HuH-7 (cell line): ENCODE measurements around the gene RADIL.
A peak's percentile ranks its signal among the peaks of the same experiment; 100 is the strongest.
"Not testable (repeated sequence)": the region's sequence is repeated elsewhere in the genome, so short reads cannot be mapped to it uniquely, and the experiment has no call there.

Experiments used
- DNase-seq: peaks from one replicate; pipeline ENCODE4 v3.0.0; 2011; ENCODE audit warnings: low spot score

The RADIL gene

DNA sequence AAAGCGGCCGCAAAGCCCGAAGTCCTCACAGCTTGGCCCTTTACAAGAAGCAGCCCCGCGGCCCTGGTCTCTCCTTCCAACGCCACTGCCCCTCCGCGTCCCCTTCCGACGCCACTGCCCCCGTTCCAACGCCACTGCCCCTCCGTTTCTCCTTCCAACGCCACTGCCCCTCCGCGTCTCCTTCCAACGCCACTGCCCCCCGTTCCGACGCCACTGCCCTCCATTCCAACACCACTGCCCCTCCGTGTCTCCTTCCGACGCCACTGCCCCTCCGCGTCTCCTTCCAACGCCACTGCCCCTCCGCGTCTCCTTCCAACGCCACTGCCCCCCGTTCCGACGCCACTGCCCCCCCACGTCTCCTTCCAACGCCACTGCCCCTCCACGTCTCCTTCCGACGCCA, 75.0 kb downstream of the RADIL start:
- DNase-seq, result no peak

DNA sequence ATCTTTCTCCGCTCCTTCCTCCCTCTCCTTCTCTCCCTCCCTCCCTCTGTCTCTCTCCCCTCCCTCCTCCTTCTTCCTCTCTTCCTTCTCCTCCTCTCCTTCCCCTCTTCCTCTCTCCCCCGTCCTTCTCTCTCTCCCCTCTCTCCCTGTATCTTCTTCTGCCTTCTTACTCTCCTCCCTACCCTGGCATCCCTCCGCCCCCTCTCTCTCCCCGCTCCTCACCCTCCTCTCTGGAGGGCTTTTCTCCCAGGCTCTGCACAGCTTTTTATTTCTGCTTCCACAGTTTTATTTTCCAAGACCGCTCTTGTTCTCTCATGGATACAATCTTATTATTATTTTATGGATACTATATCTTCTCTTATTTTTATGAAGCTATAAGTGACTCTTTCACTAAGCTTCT, 75.5 kb downstream of the RADIL start:
- no peak for DNase-seq

DNA sequence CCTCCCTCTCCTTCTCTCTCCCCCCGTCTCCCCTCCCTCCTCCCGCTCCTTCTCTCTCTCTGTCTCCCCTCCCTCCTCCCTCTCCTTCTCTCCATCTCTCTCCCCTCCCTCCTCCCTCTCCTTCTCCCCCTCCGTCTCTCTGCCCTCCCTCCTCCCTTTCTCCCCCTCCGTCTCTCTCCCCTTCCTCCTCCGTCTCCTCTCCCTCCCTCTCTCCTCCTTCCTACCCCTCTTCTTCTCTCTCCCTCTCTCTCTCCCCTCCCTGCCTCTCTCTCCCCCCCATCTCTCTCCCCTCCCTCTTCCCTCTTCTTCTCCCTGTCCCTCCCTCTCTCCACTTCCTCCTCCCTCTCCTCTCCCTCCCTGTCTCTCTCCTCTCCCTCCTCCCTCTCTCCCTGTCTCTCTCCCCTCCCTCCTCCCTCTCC, 75.9 kb downstream of the RADIL start:
- no peak for DNase-seq

DNA sequence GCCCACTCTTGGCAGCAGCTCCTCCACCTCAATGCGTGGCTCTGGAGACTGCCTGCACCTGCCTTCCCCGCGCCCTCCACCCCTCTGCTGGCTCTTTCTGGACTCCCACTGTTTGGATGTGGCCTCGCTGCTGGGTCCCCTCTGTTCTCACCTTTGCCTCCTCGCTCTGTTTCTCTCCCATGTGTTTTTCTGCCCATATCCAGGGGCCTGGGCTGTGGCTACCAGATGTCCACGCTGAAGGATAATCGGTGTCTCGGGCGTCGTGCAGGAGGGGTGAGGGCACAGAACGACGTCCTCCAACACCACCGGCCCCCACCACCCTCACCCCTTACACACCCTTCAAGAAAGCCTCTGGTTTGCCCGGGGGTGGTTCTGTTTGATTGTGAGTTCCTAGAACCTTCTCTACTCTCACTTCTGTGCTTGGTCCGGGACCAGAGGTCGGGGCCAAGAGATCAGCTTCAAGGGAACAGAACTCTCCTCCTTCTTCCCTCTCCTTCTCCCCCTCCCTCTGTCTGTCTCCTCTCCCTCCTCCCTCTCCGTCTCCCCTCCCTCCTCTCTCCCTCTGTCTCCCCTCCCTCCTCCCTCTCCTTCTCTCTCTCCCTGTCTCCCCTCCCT, 76.4 kb downstream of the RADIL start:
- no peak for DNase-seq

DNA sequence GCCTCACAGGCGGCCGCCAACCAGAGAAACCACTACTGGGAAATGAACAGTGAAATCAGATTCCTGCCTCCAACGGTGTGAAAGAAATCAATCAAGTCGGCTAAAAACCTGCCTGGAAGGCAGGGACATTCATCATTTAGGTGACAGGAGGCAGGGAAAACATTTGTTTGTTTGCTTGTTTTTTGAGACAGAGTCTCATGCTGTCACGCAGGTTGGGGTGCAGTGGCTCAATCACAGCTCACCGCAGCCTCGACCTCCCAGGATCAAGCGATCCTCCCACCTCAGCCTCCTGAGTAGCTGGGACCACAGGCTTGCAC, 77.6 kb downstream of the RADIL start:
- no peak for DNase-seq

DNA sequence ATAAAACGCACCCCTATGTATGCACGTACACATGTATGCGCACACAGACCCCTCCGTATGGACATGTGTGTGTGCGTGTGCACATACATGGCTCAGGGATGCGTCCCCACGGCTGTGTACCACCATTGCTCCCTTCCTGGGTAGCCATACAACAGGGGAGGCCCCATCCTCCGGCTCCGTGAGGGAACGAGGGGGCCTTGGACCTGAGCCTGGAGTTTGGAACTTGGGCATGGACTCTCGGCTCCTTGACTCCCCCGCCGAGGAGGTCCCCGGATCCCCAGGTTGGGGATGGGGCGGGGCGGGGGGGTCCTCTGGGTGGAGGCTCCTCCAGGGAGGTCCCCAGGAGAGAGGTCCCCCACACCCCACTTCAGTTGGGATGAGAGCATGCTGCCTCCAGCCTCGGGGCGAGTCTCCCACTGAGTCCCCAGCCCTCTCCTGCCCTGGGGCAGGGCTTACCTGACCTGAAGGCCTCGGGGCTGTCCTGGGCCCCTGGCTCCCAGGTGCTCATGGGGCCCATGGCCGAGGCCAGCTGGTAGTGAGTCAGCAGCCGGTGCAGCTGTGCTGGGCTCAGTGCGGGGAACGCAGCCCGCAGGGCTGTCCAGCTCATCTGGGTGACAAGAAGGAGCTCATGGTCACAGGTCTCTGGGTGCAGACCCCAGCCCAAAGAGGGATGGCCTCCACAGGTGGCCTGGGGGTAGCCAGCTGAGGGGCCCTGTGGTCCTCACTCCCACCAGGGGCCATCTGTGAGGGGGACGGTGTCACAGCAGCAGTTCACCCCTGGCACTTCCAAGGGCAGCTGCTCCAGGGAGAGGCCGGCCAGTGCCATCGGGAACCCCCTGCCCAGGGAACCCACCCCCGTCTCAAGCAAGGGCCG, 78.2 kb downstream of the RADIL start:
- DNase-seq, result no peak

DNA sequence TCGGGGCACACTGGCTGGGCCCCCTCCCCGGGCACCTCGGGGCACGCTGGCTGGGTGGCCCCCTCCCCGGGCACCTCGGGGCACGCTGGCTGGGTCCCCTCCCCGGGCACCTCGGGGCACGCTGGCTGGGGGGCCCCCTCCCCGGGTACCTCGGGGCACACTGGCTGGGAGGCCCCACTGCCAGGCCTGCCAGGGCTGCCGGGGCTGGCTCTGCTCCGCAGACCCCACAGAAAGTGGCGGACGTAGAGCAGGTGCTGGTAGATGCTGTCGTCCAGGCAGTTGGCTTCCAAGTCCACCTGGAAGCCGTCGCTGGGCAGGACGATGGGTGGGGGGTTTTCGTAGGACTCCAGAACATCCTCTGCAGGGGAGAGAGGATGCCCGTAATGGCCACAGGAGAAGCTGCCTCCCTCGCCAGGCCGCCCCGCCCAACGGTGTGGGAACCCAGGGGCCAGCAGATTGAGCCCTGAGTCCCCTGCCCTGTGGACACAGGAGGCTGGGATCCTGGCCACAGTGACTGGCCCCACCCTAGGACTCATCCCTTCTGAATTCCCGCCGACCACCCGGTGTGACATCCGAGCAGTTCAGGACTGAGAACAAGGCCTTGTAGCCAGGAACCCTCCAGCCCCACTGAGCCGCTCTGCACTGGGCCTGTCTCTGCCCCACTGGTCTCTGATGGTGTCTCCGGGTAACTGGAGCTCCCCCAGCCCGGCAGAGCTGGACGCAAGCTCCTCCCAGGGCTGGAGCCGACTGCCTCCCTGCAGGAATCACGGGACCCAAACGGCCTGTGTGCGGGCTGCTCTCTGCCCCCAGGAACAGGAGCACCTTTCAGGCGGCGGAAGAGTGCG, 79.9 kb downstream of the RADIL start:
- no peak for DNase-seq

DNA sequence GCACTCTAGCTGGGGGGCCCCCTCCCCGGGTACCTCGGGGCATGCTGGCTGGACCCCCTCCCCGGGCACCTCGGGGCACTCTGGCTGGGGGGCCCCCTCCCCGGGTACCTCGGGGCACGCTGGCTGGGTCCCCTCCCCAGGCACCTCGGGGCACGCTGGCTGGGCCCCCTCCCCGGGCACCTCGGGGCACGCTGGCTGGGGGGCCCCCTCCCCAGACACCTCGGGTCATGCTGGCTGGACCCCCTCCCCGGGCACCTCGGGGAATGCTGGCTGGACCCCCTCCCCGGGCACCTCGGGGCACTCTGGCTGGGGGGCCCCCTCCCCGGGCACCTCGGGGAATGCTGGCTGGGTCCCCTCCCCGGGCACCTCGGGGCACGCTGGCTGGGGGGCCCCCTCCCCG, 80.9 kb downstream of the RADIL start:
- not testable (repeated sequence) for DNase-seq

DNA sequence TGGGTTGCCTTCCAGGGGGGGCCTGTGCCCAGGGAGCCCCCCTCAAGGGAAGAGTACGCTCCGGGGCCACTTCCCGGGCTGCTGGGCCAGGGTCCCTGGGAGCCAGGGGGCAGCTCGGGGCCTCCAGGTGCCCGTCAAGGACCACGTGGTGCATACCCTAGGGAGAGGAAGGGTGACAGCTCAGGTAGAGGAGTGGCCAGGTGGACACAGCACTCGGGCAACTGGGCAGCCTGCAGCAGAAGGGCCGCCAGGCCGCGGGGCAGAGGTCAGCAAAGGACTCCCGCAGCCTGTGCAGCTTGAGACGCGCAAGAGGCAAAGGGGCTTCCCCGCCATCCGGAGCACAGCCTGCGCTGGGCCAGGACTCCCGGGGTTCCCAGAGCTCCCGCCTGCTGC, 81.7 kb downstream of the RADIL start:
- DNase-seq, result no peak

DNA sequence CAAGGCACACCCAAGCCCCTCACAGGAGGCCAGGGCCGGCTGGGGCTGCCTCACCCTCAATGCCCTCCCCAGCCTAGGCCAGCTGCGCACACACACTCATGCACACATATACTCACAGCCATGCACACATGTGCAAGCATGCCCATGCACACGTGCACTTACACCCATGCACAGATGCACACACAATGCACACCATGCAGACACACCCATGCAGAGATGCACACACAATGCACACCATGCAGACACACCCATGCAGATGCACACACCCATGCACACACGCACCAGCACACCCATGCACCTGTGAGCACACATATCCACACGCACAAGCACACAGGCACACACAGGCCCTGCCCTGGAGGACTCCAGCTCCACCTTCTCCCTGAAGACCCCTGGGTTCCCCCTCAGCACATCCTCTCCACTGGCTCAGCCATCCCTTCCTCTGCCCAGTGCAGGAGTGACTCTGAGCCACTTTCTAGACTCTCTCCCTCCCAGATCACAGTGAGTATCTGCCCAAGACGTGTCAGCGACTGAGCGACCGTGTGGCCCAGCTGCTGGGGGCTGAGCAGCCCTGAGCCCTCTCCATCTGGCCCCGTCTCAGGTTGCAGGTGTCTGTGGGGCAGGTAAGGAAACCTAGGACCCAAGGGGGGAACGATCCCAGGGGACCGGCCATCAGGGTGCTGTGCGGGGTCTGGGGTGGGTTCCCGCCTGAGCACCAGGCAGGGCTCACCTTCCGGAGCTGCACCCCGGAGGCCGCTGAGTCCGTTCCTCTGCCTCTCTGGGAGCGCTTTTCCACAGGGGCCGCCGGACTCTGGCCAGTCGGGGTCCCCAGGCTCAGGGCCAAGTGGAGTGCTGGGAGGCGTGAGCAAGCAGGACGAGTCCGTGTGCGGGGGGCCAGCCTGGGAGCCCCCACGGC, 82.3 kb downstream of the RADIL start:
- no peak for DNase-seq

DNA sequence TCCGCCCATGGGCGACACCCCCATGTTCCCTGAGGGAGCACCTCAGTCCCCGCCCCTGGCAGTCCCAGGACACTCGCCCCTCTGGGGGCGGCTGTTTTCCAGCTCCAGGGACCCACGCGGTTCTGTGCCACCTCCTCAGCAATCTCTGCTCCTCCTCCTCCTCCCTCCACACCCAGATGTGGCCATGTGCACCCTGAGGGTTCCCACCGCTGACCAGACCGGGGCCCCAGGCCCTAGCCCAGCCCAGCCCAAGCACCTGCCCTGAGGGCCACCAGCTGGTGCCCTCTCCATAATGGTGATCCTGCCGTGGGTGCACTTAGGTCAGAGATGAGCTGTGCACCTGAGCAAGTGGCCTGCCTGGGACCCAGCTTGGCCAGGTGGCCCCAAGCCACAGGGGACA, 83.0 kb downstream of the RADIL start:
- DNase-seq, result no peak

DNA sequence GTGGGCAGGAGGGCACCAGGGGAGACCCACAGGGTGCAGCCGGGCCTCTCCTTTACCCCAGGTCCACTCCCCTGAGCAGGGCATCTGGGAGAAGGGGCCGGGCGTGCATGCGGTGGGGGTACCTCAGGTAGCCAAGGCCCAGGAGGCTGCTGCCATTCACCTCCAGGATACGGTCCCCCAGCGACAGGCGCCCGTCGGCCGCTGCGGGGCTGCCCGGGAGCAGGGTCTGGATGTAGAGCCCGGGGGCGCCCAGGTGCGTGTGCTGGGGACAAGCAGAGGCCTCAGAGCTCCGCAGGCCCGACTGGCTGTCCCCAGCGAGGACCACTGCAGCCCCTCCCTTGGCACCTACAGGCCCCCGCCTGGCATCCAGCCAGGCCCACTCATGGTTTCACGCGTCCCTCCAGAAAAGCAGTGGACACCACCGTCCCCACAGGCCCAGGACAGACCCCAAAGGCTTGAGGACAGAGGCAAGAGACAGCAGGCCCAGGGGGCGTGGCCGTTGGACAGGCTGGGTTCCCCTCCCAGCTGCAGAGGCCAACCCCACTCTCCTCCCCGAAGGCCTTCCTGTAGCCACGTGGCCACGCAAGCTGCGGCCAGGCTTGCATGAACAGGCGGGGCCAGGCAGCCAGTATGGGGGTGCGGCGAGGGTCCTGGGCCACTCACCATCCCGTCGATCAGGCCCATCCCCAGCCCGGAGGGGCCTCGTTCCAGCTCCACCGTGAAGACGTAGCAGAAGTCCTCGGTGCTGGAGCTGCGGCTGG, 83.8 kb downstream of the RADIL start:
- no peak for DNase-seq

DNA sequence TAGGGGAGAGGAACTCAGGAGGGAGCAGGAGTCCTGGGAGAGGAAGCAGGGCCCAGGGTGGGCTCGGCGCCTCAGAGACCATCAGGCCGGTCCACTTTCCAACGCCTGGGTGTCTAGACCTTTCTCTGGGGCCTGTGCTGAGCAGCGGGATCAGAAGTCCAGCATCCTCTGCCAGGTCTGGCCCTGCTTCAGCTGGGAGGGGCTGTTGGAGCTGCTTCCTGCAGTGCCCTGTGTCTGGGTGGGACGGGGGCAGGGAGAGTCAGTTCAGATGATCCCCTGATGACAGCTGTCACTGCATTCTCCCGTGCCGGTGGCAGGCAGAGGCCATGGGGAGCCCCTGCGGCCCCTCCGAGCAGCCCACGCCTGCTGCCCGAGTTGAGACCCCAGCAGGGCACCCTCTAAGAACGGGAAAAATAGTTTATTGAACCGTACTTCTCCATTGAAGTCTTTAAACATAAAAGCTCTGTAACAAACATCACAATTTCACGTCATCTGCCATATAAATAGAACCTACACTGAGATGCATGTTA, 84.7 kb downstream of the RADIL start:
- DNase-seq, result no peak

DNA sequence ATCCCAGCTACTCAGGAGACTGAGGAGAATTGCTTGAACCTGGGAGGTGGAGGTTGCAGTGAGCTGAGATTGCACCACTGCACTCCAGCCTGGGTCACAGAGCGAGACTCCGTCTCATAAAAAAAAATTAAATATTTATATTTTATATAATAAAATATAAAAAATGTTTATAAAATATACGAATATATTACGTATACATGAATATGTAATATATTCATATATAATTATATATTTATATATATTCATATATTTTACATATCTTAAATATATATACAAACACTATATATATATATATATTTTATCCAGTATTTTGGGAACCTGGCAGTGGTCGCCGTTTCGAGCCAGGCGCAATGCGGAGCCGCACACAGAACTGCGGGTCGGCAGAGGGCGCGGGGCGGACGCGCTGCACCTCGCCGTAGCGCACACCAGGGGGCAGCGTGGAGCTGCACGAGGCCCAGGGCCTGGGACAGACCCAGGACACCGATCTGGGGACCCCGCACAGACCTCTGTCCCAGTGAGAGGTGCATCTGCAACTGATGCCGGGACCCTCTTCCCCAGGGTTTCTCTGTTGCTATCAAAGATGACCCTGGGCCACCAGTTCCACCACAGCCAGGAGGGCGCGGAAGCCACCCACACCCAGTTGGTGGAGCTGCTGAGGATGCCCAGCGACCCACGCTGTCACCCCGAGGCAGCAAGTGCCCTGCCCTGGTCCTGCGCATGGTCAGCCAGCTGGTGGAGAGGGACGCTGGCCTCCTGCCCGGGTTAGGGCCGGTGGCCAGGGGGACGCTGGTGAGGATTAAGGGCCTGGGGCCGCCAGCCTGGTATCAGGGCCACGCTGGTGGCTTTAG, 85.4 kb downstream of the RADIL start:
- peak; percentile 97 for DNase-seq

DNA sequence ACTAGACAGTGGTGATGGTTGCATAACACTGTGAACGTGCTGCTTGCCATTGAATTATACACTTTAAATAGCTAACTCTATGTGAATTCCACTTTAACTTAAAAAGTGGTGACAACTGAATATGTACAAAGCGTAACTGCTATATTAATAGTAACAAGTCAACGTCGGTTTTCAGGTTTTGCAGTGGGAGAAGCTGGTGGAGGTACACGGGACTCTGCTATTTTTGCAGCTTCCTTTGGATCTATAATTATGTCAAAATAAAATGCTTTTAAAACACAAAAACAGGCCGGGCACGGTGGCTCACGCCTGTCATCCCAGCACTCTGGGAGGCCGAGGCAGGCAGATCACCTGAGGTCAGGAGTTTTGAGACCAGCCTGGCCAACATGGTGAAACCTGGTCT, 87.1 kb downstream of the RADIL start:
- DNase-seq, result no peak

DNA sequence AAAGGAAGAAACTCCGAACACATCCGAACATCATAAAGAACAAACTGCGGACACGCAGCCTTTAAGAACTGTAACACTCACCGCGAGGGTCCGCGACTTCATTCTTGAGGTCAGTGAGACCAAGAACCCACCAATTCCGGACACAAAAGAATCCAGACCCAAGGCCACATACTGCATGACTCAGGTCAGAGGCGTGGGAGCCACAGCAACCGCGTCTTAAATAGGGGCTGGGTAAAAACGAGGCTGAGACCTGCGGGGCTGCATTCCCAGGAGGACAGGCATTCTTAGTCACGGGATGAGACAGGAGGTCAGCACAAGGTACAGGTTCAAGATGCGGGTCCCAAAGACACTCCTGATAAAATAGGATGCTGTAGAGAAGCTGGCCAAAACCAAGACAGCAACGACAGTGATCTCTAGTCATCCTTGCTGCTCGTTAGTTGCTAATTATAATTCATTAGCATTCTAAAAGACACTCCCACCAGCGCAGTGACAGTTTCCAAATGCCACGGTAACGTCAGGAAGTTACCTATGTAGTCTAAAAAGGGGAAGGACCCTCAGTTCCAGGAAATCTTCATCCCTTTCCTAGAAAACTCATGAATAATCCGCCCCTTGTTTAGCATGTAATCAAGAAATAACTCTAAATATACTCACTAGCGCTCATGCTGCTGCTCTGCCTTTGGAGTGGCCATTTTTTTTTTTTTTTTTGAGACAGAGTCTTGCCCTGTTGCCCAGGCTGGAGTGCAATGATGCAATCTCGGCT, 88.7 kb downstream of the RADIL start:
- no peak for DNase-seq

DNA sequence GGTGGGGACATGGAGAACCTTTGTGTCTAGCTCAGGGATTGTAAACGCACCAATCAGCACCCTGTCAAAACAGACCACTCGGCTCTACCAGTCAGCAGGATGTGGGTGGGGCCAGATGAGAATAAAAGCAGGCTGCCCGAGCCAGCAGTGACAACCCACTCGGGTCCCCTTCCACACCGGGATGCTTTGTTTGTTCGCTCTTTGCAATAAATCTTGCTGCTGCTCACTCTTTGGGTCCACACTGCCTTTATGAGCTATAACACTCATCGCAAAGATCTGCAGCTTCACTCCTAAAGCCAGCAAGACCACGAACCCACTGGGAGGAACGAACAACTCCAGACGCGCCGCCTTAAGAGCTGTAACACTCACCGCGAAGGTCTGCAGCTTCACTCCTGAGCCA, 89.3 kb downstream of the RADIL start:
- DNase-seq, result not testable (repeated sequence)

DNA sequence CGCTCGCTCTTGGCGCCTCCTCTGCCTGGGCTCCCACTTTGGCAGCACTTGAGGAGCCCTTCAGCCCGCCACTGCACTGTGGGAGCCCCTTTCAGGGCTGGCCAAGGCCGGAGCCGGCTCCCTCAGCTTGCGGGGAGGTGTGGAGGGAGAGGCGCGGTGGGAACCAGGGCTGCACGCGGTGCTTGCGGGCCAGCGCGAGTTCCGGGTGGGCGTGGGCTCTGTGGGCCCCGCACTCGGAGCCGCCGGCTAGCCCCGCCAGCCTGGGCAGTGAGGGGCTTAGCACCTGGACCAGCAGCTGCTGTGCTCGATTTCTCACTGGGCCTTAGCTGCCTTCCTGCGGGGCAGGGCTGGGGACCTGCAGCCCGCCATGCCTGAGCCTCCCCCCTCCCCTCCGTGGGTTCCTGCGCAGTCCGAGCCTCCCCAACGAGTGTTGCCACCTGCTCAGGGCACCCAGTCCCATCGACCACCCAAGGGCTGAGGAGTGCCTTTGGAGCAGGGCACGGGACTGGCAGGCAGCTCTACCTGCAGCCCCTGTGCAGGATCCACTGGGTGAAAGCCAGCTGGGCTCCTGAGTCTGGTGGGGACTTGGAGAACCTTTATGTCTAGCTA, 90.0 kb downstream of the RADIL start:
- DNase-seq, result not testable (repeated sequence)
